SJCRH30 (cell line): Measurements from ENCODE around the gene CALML6. TPM values are rescaled to one million over a fixed set of nuclear protein-coding genes. Genes with fewer than 3 reads are reported as not detected.
"Not testable (repeated sequence)": the region's sequence is repeated elsewhere in the genome, so short reads cannot be mapped to it uniquely, and the experiment has no call there.

Experiments used
- DNase-seq, 2 experiments: peaks; one replicate each; pipeline ENCODE4 v3.0.0-alpha.2; 2015 to 2020
- H3K27ac ChIP-seq: fragments of 250-450 bp; sonication (Bioruptor Pico); 2 replicates; pipeline ENCODE4 v1.5.1; 2020; ENCODE audit warnings: mild to moderate bottlenecking, moderate library complexity
- H3K27me3 ChIP-seq: fragments of 250-450 bp; sonication (Bioruptor Pico); 2 replicates; pipeline ENCODE4 v1.5.1; 2020; ENCODE audit warnings: mild to moderate bottlenecking, moderate library complexity
- H3K36me3 ChIP-seq: fragments of 250-450 bp; sonication (Bioruptor Pico); 2 replicates; pipeline ENCODE4 v1.5.1; 2020; ENCODE audit warnings: mild to moderate bottlenecking, moderate library complexity
- H3K4me1 ChIP-seq: fragments of 250-450 bp; sonication (Bioruptor Pico); 2 replicates; pipeline ENCODE4 v1.5.1; 2020; ENCODE audit warnings: mild to moderate bottlenecking, moderate library complexity
- H3K4me3 ChIP-seq: fragments of 250-450 bp; sonication (Bioruptor Pico); 2 replicates; pipeline ENCODE4 v1.5.1; 2020; ENCODE audit warnings: mild to moderate bottlenecking, moderate library complexity
- H3K9me3 ChIP-seq: fragments of 250-450 bp; sonication (Bioruptor Pico); replicated peaks from 2 replicates; pipeline ENCODE4 v1.5.1; 2020; ENCODE audit warnings: mild to moderate bottlenecking, moderate library complexity
- total RNA-seq: library from RNA; depleted of rRNA; stranded (reverse); fragments of >200 nt; shearing (Covaris generic); gene quantifications from 2 replicates; pipeline ENCODE4 v1.2.3, GENCODE V29; 2014

CALML6 gene
- total RNA-seq, 1 experiment from 2014 or later = 0.12 TPM

GRCh38 chr1:1922956-1923833 is 8.1 kb downstream of the CALML6 start:
- no peak for DNase-seq
- Histone ChIP-seq H3K27ac (no peak overlapping the region), H3K4me3 (no peak overlapping the region), H3K36me3 (no peaks in the 10 kb centered on the region), H3K9me3 (no peaks in the 10 kb centered on the region), H3K4me1 (no peaks in the 10 kb centered on the region), H3K27me3 (peaks cover 17% of the 10 kb centered on the region)

- Histone ChIP-seq H3K9me3 (no peaks in the 10 kb centered on the region), H3K27ac (no peak overlapping the region), H3K27me3 (peaks cover 17% of the 10 kb centered on the region), H3K4me3 (no peak overlapping the region), H3K4me1 (no peaks in the 10 kb centered on the region), H3K36me3 (no peaks in the 10 kb centered on the region)
- DNase-seq = peak in 1 of 2 experiments; percentile 49
Measured at GRCh38 chr1:1924386-1924785, 9.3 kb downstream of the CALML6 start.

- Histone ChIP-seq H3K27me3 (peaks cover 17% of the 10 kb centered on the region), H3K9me3 (no peaks in the 10 kb centered on the region), H3K36me3 (no peaks in the 10 kb centered on the region), H3K4me3 (no peak overlapping the region), H3K4me1 (no peaks in the 10 kb centered on the region), H3K27ac (no peak overlapping the region)
- no peak for DNase-seq
Measured at GRCh38 chr1:1924849-1925248, 9.8 kb downstream of the CALML6 start.

- no peak overlapping the region for H3K27ac ChIP-seq
- no peak for DNase-seq
- peaks cover 17% of the 10 kb centered on the region for H3K27me3 ChIP-seq
- no peaks in the 10 kb centered on the region for H3K9me3 ChIP-seq
- no peaks in the 10 kb centered on the region for H3K4me1 ChIP-seq
- H3K4me3 ChIP-seq = no peak overlapping the region
- H3K36me3 ChIP-seq = no peaks in the 10 kb centered on the region
Measured at GRCh38 chr1:1925437-1926345, 10.6 kb downstream of the CALML6 start.

- DNase-seq = peak in 1 of 2 experiments; percentile 5
- Histone ChIP-seq H3K4me3 (no peak overlapping the region), H3K27ac (no peak overlapping the region), H3K9me3 (no peaks in the 10 kb centered on the region), H3K4me1 (no peaks in the 10 kb centered on the region), H3K27me3 (peaks cover 17% of the 10 kb centered on the region), H3K36me3 (no peaks in the 10 kb centered on the region)
Measured at GRCh38 chr1:1926346-1926811, 11.3 kb downstream of the CALML6 start.

GRCh38 chr1:1926886-1927660 is 12.0 kb downstream of the CALML6 start:
- Histone ChIP-seq H3K27me3 (peaks cover 17% of the 10 kb centered on the region), H3K27ac (no peak overlapping the region), H3K9me3 (no peaks in the 10 kb centered on the region), H3K4me3 (no peak overlapping the region), H3K36me3 (no peaks in the 10 kb centered on the region), H3K4me1 (no peaks in the 10 kb centered on the region)
- peak in 1 of 2 experiments; percentile 4 for DNase-seq

- H3K36me3 ChIP-seq = no peaks in the 10 kb centered on the region
- no peak overlapping the region for H3K4me3 ChIP-seq
- no peak overlapping the region for H3K27ac ChIP-seq
- peaks cover 13% of the 10 kb centered on the region for H3K27me3 ChIP-seq
- no peak for DNase-seq
- no peaks in the 10 kb centered on the region for H3K9me3 ChIP-seq
- H3K4me1 ChIP-seq = no peaks in the 10 kb centered on the region
Measured at GRCh38 chr1:1927751-1928150, 12.7 kb downstream of the CALML6 start.

GRCh38 chr1:1928231-1929101 is 13.4 kb downstream of the CALML6 start:
- Histone ChIP-seq H3K27ac (no peak overlapping the region), H3K4me3 (no peak overlapping the region), H3K9me3 (no peaks in the 10 kb centered on the region), H3K4me1 (no peaks in the 10 kb centered on the region), H3K27me3 (peaks cover 6% of the 10 kb centered on the region; the same call in 1 of the 2 replicates), H3K36me3 (no peaks in the 10 kb centered on the region)
- peak in 1 of 2 experiments; percentile 3 for DNase-seq

GRCh38 chr1:1929102-1929638 is 14.1 kb downstream of the CALML6 start:
- H3K4me3 ChIP-seq = no peak overlapping the region
- H3K27me3 ChIP-seq = peaks cover 5% of the 10 kb centered on the region; the same call in 1 of the 2 replicates
- no peak overlapping the region for H3K27ac ChIP-seq
- no peaks in the 10 kb centered on the region for H3K36me3 ChIP-seq
- no peaks in the 10 kb centered on the region for H3K9me3 ChIP-seq
- no peak for DNase-seq
- H3K4me1 ChIP-seq = no peaks in the 10 kb centered on the region

GRCh38 chr1:1929639-1930545 is 14.8 kb downstream of the CALML6 start:
- no peaks in the 10 kb centered on the region for H3K4me1 ChIP-seq
- peak in 1 of 2 experiments; percentile 3 for DNase-seq

GRCh38 chr1:1934848-1935247 is 19.8 kb downstream of the CALML6 start:
- H3K4me3 ChIP-seq, H3K27ac ChIP-seq, H3K9me3 ChIP-seq, H3K36me3 ChIP-seq, H3K27me3 ChIP-seq, H3K4me1 ChIP-seq, DNase-seq: not testable (repeated sequence)

More at GRCh38 chr1:1929639-1930545, 14.8 kb downstream of the CALML6 start:
- no peaks in the 10 kb centered on the region for H3K36me3 ChIP-seq
- H3K27ac ChIP-seq = no peak overlapping the region
- H3K4me3 ChIP-seq = no peak overlapping the region
- no peaks in the 10 kb centered on the region for H3K27me3 ChIP-seq
- no peaks in the 10 kb centered on the region for H3K9me3 ChIP-seq

- H3K4me3 ChIP-seq = no peak overlapping the region
- no peak for DNase-seq
- H3K27ac ChIP-seq = no peak overlapping the region
- H3K9me3 ChIP-seq = no peaks in the 10 kb centered on the region
- H3K27me3 ChIP-seq = peaks cover 7% of the 10 kb centered on the region; the same call in 1 of the 2 replicates
- H3K36me3 ChIP-seq = no peaks in the 10 kb centered on the region
- H3K4me1 ChIP-seq = peaks cover 3% of the 10 kb centered on the region
Measured at GRCh38 chr1:1937061-1937460, 22.0 kb downstream of the CALML6 start.
